A549 treated with GW870086 at 1 μM for 4 hours (cell line): ENCODE measurements around the gene CD177. TPM values are rescaled to one million over a fixed set of nuclear protein-coding genes. Genes with fewer than 3 reads are reported as not detected.

Experiments
- total RNA-seq: library from RNA; stranded (reverse); fragments of 200-300 nt; extraction: Qiagen RNA extraction; gene quantifications from 5 replicates; pipeline ENCODE4 v1.2.3, GENCODE V29; 2022; ENCODE audit warnings: low read depth

The CD177 gene, protein sequence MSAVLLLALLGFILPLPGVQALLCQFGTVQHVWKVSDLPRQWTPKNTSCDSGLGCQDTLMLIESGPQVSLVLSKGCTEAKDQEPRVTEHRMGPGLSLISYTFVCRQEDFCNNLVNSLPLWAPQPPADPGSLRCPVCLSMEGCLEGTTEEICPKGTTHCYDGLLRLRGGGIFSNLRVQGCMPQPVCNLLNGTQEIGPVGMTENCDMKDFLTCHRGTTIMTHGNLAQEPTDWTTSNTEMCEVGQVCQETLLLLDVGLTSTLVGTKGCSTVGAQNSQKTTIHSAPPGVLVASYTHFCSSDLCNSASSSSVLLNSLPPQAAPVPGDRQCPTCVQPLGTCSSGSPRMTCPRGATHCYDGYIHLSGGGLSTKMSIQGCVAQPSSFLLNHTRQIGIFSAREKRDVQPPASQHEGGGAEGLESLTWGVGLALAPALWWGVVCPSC
- 0.06 to 0.11 TPM (median 0.09 TPM) in 4 of 5 replicates, not detected in the other for total RNA-seq

DNA sequence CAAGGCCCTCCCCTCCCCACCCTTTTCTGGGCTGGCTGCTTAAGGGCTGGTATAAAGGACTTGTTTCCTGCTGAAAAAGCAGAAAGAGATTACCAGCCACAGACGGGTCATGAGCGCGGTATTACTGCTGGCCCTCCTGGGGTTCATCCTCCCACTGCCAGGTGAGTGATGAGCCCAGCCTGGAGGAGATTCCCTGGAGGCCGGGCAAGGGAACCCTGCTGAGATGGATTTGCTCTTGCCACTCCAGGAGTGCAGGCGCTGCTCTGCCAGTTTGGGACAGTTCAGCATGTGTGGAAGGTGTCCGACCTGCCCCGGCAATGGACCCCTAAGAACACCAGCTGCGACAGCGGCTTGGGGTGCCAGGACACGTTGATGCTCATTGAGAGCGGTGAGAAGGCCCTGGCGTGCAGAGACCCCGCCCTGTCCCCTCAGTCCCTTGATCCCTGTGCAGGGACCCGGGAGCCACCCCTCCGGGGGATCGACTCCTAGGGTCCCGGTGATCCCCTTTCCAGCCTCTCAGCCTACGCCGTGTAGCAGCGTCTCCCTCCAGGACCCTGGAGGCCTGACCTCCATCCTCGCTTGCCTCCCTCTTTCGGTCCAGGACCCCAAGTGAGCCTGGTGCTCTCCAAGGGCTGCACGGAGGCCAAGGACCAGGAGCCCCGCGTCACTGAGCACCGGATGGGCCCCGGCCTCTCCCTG is at the start of gene CD177:
Gene CD177, plus strand, starts transcription at position 81 of the 699 bp plus-strand sequence. Its CDS starts 29 bp downstream, at position 110.

Other genes starting within 250 kb of the CD177 start
- 0.46 to 0.94 TPM (median 0.49 TPM) in 5 replicates for gene PSG5, start 167.2 kb upstream of the CD177 start, total RNA-seq
- gene PSG4, start 148.0 kb upstream of the CD177 start, total RNA-seq: 0.71 to 1.5 TPM (median 0.78 TPM) in 5 replicates
- 0.10 to 0.21 TPM (median 0.14 TPM) in 4 of 5 replicates, not detected in the other for gene PSG9, start 84.2 kb upstream of the CD177 start, total RNA-seq
- gene TEX101, start 61.2 kb downstream of the CD177 start, total RNA-seq: not detected in 5 replicates
- 0.22 to 0.80 TPM (median 0.41 TPM) in 5 replicates for gene LYPD3, start 111.9 kb downstream of the CD177 start, total RNA-seq
- gene PHLDB3, start 151.1 kb downstream of the CD177 start, total RNA-seq: 7.9 to 10.0 TPM (median 8.8 TPM) in 5 replicates
- 45.7 to 50.9 TPM (median 49.2 TPM) in 5 replicates for gene ETHE1, start 173.5 kb downstream of the CD177 start, total RNA-seq
- gene ZNF575, start 179.5 kb downstream of the CD177 start, total RNA-seq: 1.2 to 1.9 TPM (median 1.6 TPM) in 5 replicates
- gene XRCC1, start 221.8 kb downstream of the CD177 start, total RNA-seq: 24.8 to 28.2 TPM (median 27.3 TPM) in 5 replicates
- 0.15 to 0.19 TPM (median 0.17 TPM) in 3 of 5 replicates, not detected in the others for gene PINLYP, start 222.1 kb downstream of the CD177 start, total RNA-seq
- 5.3 to 6.3 TPM (median 5.9 TPM) in 5 replicates for gene IRGQ, start 242.4 kb downstream of the CD177 start, total RNA-seq
- 12.8 to 21.1 TPM (median 20.4 TPM) in 5 replicates for gene ZNF576, start 242.9 kb downstream of the CD177 start, total RNA-seq